ENCODE data around the gene COX15.

Gene COX15

GRCh38 chr10:99695761-99696160 is 36.2 kb downstream of the COX15 start (continued):
- TF ChIP-seq ZNF362 (tag by site-specific recombination; IDR thresholded peaks at IDR 0.05) (no peak), ZNF394 (tag by site-specific recombination; IDR thresholded peaks at IDR 0.05; ENCODE audit: borderline replicate concordance) (no peak), OSR2 (tag by site-specific recombination; IDR thresholded peaks at IDR 0.05) (no peak), ZXDB (tag by site-specific recombination; IDR thresholded peaks at IDR 0.05) (no peak), ZNF16 (tag by site-specific recombination; IDR thresholded peaks at IDR 0.05; ENCODE audit: low read depth) (no peak), ZNF558 (tag by site-specific recombination; IDR thresholded peaks at IDR 0.05) (no peak), YY2 (tag by site-specific recombination; IDR thresholded peaks at IDR 0.05) (no peak), ZNF19 (tag by site-specific recombination; IDR thresholded peaks at IDR 0.05; ENCODE audit: low read depth) (no peak), ZNF596 (tag by site-specific recombination; IDR thresholded peaks at IDR 0.05) (no peak), ZNF501 (tag by site-specific recombination; IDR thresholded peaks at IDR 0.05) (no peak)
- TF ChIP-seq, protein P1, sequence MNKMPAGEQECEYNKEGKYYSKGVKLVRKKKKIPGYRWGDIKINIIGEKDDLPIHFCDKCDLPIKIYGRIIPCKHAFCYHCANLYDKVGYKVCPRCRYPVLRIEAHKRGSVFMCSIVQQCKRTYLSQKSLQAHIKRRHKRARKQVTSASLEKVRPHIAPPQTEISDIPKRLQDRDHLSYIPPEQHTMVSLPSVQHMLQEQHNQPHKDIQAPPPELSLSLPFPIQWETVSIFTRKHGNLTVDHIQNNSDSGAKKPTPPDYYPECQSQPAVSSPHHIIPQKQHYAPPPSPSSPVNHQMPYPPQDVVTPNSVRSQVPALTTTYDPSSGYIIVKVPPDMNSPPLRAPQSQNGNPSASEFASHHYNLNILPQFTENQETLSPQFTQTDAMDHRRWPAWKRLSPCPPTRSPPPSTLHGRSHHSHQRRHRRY (tag by site-specific recombination; IDR thresholded peaks at IDR 0.05) = no peak

DNA sequence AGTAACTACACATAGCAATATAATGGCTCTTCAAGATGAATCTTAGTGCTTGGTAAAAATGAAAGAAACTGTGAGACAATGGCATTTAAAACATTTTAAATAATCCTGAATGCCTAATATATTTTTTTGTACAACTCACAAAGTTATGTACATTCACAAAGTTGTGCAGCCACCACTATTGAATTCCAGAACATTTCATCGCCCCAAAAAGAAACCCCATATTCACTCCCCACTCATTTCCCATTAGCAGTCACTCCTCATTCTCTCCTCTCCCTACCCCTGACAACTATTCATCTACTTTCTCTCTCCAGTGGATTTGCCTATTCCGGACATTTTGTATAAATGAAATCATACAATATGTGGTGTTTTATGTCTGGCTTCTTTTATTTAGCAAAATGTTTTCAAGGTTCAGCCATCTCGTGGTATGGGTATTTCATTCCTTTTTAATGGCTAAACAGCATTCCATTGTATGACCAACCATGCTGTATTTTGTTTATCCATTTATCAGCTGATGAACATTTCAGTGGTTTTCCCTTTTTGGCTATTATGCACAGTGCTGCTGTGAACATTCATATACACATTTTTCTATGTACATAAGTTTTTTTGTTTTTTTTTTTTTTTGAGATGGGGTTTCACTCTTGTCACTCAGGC is 37.9 kb downstream of the COX15 start:
- H3K4me1 ChIP-seq (ENCODE audit: control insufficient read depth, insufficient read depth, low read length) = no peaks in the 10 kb centered on the region
- ChIA-PET POLR2A (no interaction called here), CTCF (no interaction called here)
- H3K4me3 ChIP-seq (ENCODE audit: low read depth, low read length) = no peak overlapping the region
- no peaks in the 10 kb centered on the region for H3K9me3 ChIP-seq (ENCODE audit: control insufficient read depth, insufficient read depth, low read depth, low read length)
- H3K27ac ChIP-seq (ENCODE audit: extremely low read depth, low read depth, low read length) = no peak overlapping the region
- H3K36me3 ChIP-seq (ENCODE audit: control insufficient read depth in 2 of 2, insufficient read depth in 1 of 2, low read length in 2 of 2) = peaks cover 35 to 61% of the 10 kb centered on the region in 2 experiments
- no peak for TF ChIP-seq ZBTB20 (tag by site-specific recombination; IDR thresholded peaks at IDR 0.05)
- no peak for TF ChIP-seq ZNF354C (tag by site-specific recombination; IDR thresholded peaks at IDR 0.05; ENCODE audit: borderline replicate concordance, low read depth)
- TF ChIP-seq, protein P2, sequence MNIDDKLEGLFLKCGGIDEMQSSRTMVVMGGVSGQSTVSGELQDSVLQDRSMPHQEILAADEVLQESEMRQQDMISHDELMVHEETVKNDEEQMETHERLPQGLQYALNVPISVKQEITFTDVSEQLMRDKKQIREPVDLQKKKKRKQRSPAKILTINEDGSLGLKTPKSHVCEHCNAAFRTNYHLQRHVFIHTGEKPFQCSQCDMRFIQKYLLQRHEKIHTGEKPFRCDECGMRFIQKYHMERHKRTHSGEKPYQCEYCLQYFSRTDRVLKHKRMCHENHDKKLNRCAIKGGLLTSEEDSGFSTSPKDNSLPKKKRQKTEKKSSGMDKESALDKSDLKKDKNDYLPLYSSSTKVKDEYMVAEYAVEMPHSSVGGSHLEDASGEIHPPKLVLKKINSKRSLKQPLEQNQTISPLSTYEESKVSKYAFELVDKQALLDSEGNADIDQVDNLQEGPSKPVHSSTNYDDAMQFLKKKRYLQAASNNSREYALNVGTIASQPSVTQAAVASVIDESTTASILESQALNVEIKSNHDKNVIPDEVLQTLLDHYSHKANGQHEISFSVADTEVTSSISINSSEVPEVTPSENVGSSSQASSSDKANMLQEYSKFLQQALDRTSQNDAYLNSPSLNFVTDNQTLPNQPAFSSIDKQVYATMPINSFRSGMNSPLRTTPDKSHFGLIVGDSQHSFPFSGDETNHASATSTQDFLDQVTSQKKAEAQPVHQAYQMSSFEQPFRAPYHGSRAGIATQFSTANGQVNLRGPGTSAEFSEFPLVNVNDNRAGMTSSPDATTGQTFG (tag by site-specific recombination; IDR thresholded peaks at IDR 0.05; ENCODE audit: borderline replicate concordance) = no peak
- TF ChIP-seq KLF1 (tag by site-specific recombination; IDR thresholded peaks at IDR 0.05) = no peak
- no peak for TF ChIP-seq ZNF529 (tag by site-specific recombination; IDR thresholded peaks at IDR 0.05; ENCODE audit: insufficient replicate concordance)
- no peak for TF ChIP-seq ZNF341 (tag by site-specific recombination; IDR thresholded peaks at IDR 0.05; ENCODE audit: low read depth)
- TF ChIP-seq ZSCAN18 (tag by site-specific recombination; IDR thresholded peaks at IDR 0.05) = no peak
- TF ChIP-seq ZNF704 (tag by site-specific recombination; IDR thresholded peaks at IDR 0.05) = no peak
- no peak for TF ChIP-seq KLF7 (tag by site-specific recombination; IDR thresholded peaks at IDR 0.05; ENCODE audit: borderline replicate concordance)
- TF ChIP-seq BCL11A (tag by site-specific recombination; IDR thresholded peaks at IDR 0.05; ENCODE audit: low read depth) = no peak
- TF ChIP-seq ZNF174 (tag by site-specific recombination; IDR thresholded peaks at IDR 0.05) = no peak
- no peak for TF ChIP-seq GLIS1 (tag by site-specific recombination; IDR thresholded peaks at IDR 0.05)
- no peak for TF ChIP-seq SP3 (tag by site-specific recombination; IDR thresholded peaks at IDR 0.05)
- TF ChIP-seq ZBTB11 (tag by site-specific recombination; conservative IDR thresholded peaks at IDR 0.05; ENCODE audit: low read depth) = no peak
- TF ChIP-seq ZNF571 (tag by site-specific recombination; IDR thresholded peaks at IDR 0.05) = no peak

Data from HEK293 (cell line).